ENCODE data around the gene NF2. TPM values are rescaled to one million over a fixed set of nuclear protein-coding genes. Genes with fewer than 3 reads are reported as not detected.

Gene NF2
- total and polyA plus RNA-seq, 10 of the 15 experiments (the other 5 are each of a cell fraction or from before 2014, with no cell fraction given), result 2.2 to 49.8 (median 22.5) TPM

- TF ChIP-seq REST (IDR thresholded peaks at IDR 0.05; ENCODE audit: low read depth, low read length), result no peak
- TF ChIP-seq POLR2AphosphoS5 (IDR thresholded peaks at IDR 0.05; ENCODE audit: low read length), result no peak
- no peak for TF ChIP-seq SP1 (IDR thresholded peaks at IDR 0.05; ENCODE audit: low read depth, low read length)
Observed at GRCh38 chr22:29717789-29718188, 114.4 kb downstream of the NF2 start (continued).

GRCh38 chr22:29718949-29719898 is 115.8 kb downstream of the NF2 start:
- DNase-seq (ENCODE audit: low read depth, low spot score), result no peak
- FAIRE-seq, result no peak
- H3K27ac ChIP-seq (ENCODE audit: control insufficient read depth, insufficient read depth), result no peak overlapping the region
- no peaks in the 10 kb centered on the region for H3K4me1 ChIP-seq (ENCODE audit: control insufficient read depth, insufficient read depth, low read length)
- intact Hi-C loops (cut with micrococcal nuclease; ENCODE audit: unreplicated experiment) (no loop called here), in situ Hi-C loops (cut with MboI) (no loop called here)
- POLR2A ChIA-PET, result no interaction called here
- H2AFZ ChIP-seq (ENCODE audit: control insufficient read depth, low read depth, low read length), result no peak overlapping the region
- H3K4me3 ChIP-seq, result no peak overlapping the region
- H3K4me2 ChIP-seq (ENCODE audit: control insufficient read depth, insufficient read depth), result no peak overlapping the region
- no TSS peak for BruUV-seq (replicated peaks)
- CTCF ChIA-PET, result no interaction called here
- SMC1A ChIA-PET (ENCODE audit: uncharacterized antibody, unreplicated experiment), result no interaction called here
- H3K36me3 ChIP-seq (ENCODE audit: control insufficient read depth in 2 of 2, insufficient read depth in 2 of 2, low read length in 1 of 2), result no peaks in the 10 kb centered on the region
- ATAC-seq, result no peak
- H3K9ac ChIP-seq (ENCODE audit: control insufficient read depth, insufficient read depth, low read length), result no peak overlapping the region
- H3K79me2 ChIP-seq (ENCODE audit: control insufficient read depth, insufficient read depth, low read length), result no peaks in the 10 kb centered on the region
- RAD21 ChIA-PET (ENCODE audit: unreplicated experiment), result no interaction called here
- no peaks in the 10 kb centered on the region for H4K20me1 ChIP-seq (ENCODE audit: control insufficient read depth, insufficient read depth)
- H3K27me3 ChIP-seq (replicated peaks in 1 of 2; ENCODE audit: control insufficient read depth in 2 of 2, insufficient read depth in 2 of 2, low read length in 1 of 2), result peaks cover 3 to 6% of the 10 kb centered on the region in 2 experiments; a peak in 2 of 4 replicates
- no peaks in the 10 kb centered on the region for H3K9me3 ChIP-seq (replicated peaks; ENCODE audit: control insufficient read depth, insufficient read depth, low read length)
- WGBS (ENCODE audit: insufficient coverage, insufficient replicate concordance, low lambda C conversion rate, missing lambda C conversion rate), result 49% methylated on average over 20 of the region's 24 CpGs
- no peak for TF ChIP-seq BCL3 (IDR thresholded peaks at IDR 0.05; ENCODE audit: borderline replicate concordance, insufficient read depth, low read depth, low read length, poor library complexity, severe bottlenecking)
- no peak for TF ChIP-seq KDM1A (IDR thresholded peaks at IDR 0.05; ENCODE audit: borderline replicate concordance)
- TF ChIP-seq TAF1 (IDR thresholded peaks at IDR 0.05; ENCODE audit: borderline replicate concordance, low read depth, low read length), result no peak
- TF ChIP-seq ZNF622 (IDR thresholded peaks at IDR 0.05), result no peak
- no peak for TF ChIP-seq ATF2 (IDR thresholded peaks at IDR 0.05; ENCODE audit: low read length)
- no peak for TF ChIP-seq ZBTB40 (IDR thresholded peaks at IDR 0.05; ENCODE audit: borderline replicate concordance)
- no peak for TF ChIP-seq WRNIP1 (IDR thresholded peaks at IDR 0.05; ENCODE audit: borderline replicate concordance, low read depth, low read length)

Measured in GM12878 (cell line).